Measurements from ENCODE around the gene ACOX2. TPM values are rescaled to one million over a fixed set of nuclear protein-coding genes. Genes with fewer than 3 reads are reported as not detected.
A peak's percentile ranks its signal among the peaks of the same experiment; 100 is the strongest.

The ACOX2 gene
- total RNA-seq, 4 donors from 2014 or later, result 18.3 to 28.9 (median 20.2) TPM

DNA sequence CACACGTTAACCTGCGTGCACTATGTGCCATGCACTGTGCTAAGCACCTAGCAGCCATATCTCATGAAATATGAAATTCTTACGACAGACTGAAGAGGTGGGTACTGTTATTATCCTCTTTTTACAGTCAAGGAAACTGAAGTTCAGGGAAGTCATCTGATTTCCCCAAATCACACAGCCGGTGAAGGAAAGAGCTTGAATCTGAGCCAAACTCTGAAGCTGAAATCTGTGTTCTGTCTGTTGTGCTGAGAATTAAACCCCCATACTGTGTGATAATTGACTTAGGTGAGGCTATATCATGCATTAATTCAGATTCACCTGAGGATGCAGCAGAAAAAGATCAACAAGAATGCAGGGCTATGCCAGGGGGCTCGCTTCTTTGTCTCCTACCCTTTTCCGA lies 39.7 kb upstream of the ACOX2 start:
- intact Hi-C loops (cut with DNase I), result no loop called here
- DNase-seq (ENCODE audit: extremely low spot score), result no peak
- Histone ChIP-seq H3K9me3 (no peaks in the 10 kb centered on the region), H3K27ac (replicated peaks in 1 of 4) (peak overlapping the region; percentile 65 to 84 (median 70)), H3K36me3 (peaks cover 0 to 13% (median 0%) of the 10 kb centered on the region in 4 donors), H3K27me3 (no peaks in the 10 kb centered on the region), H3K4me3 (peak overlapping the region; percentile 46 to 57 (median 52)), H3K4me1 (peaks cover 25 to 54% (median 52%) of the 10 kb centered on the region in 4 donors)
- no peak for TF ChIP-seq POLR2AphosphoS5 (IDR thresholded peaks at IDR 0.05)
- TF ChIP-seq, protein P1, sequence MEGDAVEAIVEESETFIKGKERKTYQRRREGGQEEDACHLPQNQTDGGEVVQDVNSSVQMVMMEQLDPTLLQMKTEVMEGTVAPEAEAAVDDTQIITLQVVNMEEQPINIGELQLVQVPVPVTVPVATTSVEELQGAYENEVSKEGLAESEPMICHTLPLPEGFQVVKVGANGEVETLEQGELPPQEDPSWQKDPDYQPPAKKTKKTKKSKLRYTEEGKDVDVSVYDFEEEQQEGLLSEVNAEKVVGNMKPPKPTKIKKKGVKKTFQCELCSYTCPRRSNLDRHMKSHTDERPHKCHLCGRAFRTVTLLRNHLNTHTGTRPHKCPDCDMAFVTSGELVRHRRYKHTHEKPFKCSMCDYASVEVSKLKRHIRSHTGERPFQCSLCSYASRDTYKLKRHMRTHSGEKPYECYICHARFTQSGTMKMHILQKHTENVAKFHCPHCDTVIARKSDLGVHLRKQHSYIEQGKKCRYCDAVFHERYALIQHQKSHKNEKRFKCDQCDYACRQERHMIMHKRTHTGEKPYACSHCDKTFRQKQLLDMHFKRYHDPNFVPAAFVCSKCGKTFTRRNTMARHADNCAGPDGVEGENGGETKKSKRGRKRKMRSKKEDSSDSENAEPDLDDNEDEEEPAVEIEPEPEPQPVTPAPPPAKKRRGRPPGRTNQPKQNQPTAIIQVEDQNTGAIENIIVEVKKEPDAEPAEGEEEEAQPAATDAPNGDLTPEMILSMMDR (IDR thresholded peaks at IDR 0.05), result no peak
- no peak for TF ChIP-seq POLR2A (IDR thresholded peaks at IDR 0.05; ENCODE audit: low read depth)
- no peak for TF ChIP-seq EP300 (IDR thresholded peaks at IDR 0.05)
- 57% methylated on average over 6 of the region's 6 CpGs for WGBS

DNA sequence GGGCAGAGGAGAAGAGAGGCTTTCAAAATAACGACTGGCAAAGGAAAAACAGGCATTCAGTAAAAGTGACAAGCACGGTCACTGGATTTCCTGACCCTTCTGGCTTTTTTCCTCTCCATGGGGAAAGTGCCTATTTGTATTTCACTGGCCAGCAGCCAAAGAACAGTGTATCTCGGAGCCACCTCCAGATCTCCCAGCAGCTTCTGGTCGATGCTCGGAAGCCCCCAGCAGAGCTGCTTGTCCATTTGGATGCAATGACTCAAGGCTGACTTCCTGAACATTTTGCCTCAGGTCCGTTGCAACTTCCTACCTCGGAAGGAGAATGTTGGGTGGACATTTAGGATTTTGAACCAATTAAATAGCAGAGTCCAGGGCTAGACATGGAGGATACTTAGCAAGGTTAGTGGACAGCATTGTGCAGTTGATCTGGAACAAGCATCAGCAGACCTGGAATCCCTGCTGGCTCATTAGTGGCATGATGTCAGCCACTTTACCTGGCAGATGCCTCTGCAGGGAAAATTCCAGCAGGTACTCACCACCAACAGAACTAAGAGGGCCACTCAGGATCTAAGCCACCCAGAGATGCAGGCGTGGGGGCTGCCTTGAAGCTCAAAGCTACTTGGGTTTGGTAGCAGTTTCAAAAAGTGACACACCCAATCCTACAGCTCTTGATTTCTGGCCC lies 39.1 kb upstream of the ACOX2 start:
- peaks cover 25 to 54% (median 52%) of the 10 kb centered on the region in 4 donors for H3K4me1 ChIP-seq
- intact Hi-C loops (cut with DNase I), result no loop called here
- H3K9me3 ChIP-seq, result no peaks in the 10 kb centered on the region
- peaks cover 0 to 13% (median 0%) of the 10 kb centered on the region in 4 donors for H3K36me3 ChIP-seq
- 57% methylated on average over 8 of the region's 8 CpGs for WGBS
- H3K27ac ChIP-seq (replicated peaks in 1 of 4), result peak overlapping the region; percentile 65 to 84 (median 70)
- peak overlapping the region; percentile 46 to 57 (median 52) for H3K4me3 ChIP-seq
- no peaks in the 10 kb centered on the region for H3K27me3 ChIP-seq
- TF ChIP-seq POLR2AphosphoS5 (IDR thresholded peaks at IDR 0.05), result peak; percentile 45 to 46
- no peak for TF ChIP-seq POLR2A (IDR thresholded peaks at IDR 0.05; ENCODE audit: low read depth)
- TF ChIP-seq EP300 (IDR thresholded peaks at IDR 0.05), result no peak
- TF ChIP-seq, protein P1 (IDR thresholded peaks at IDR 0.05), result no peak
- no peak for DNase-seq (ENCODE audit: extremely low spot score)

DNA sequence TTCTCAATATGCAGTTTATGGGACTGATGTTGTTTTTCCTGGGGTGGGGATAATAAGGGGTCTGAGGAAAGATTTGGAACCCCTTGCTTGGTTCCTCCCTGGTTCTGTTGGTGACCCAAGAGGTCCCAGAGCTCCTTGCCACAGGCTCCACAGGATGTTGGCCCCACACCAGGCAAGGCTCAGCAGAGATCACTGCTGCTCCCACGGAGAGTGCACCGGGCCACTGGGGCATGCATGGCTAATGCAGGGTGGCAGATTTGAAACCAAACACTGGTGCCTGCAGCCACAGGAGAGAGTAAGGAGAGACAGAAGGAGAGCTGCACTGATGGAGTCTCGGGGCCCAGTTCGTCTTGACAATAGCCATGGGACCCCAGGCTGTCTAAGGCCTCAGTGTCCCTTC lies 37.7 kb upstream of the ACOX2 start:
- 94% methylated on average over 4 of the region's 4 CpGs for WGBS
- no peaks in the 10 kb centered on the region for H3K9me3 ChIP-seq
- no peak for TF ChIP-seq POLR2A (IDR thresholded peaks at IDR 0.05; ENCODE audit: low read depth)
- TF ChIP-seq, protein P1 (IDR thresholded peaks at IDR 0.05), result no peak
- no peak for TF ChIP-seq EP300 (IDR thresholded peaks at IDR 0.05)
- TF ChIP-seq POLR2AphosphoS5 (IDR thresholded peaks at IDR 0.05), result no peak
- intact Hi-C loops (cut with DNase I), result no loop called here
- DNase-seq (ENCODE audit: extremely low spot score), result no peak
- H3K27me3 ChIP-seq, result no peaks in the 10 kb centered on the region
- H3K4me1 ChIP-seq, result peaks cover 25 to 54% (median 52%) of the 10 kb centered on the region in 4 donors
- H3K4me3 ChIP-seq, result peak overlapping the region in 3 of 4 donors; percentile 46 to 57 (median 48)
- peaks cover 0 to 15% (median 0%) of the 10 kb centered on the region in 4 donors for H3K36me3 ChIP-seq
- H3K27ac ChIP-seq (replicated peaks in 1 of 4), result peak overlapping the region in 3 of 4 donors; percentile 50 to 84 (median 70)

DNA sequence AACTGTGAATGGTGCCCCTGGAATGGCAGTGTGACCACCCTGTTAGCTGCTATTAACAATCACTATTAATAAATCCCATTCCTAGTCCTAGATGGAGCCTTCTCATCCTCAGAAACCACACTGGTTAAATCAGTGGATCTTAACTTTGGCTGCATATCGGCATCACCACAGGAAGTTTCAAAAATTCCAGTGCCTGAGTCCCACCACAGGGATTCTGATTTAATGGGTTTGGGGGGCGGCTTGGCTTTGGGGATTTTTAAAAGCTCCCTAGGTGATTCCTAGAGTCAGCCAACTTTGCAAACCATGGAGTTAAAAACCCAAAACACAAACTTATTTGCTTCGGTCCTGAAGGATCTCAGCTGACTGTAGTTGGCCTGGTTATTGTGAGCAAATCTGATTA lies 37.1 kb upstream of the ACOX2 start:
- H3K27ac ChIP-seq (replicated peaks in 1 of 4), result peak overlapping the region in 3 of 4 donors; percentile 18 to 28 (median 22)
- 85% methylated on average over 3 of the region's 3 CpGs for WGBS
- peak overlapping the region in 3 of 4 donors; percentile 14 to 57 (median 48) for H3K4me3 ChIP-seq
- no peak for DNase-seq (ENCODE audit: extremely low spot score)
- H3K4me1 ChIP-seq, result peaks cover 25 to 57% (median 55%) of the 10 kb centered on the region in 4 donors
- no peaks in the 10 kb centered on the region for H3K9me3 ChIP-seq
- H3K27me3 ChIP-seq, result no peaks in the 10 kb centered on the region
- intact Hi-C loops (cut with DNase I), result no loop called here
- peaks cover 0 to 21% (median 1%) of the 10 kb centered on the region in 4 donors for H3K36me3 ChIP-seq
- TF ChIP-seq, protein P1 (IDR thresholded peaks at IDR 0.05), result no peak
- no peak for TF ChIP-seq POLR2AphosphoS5 (IDR thresholded peaks at IDR 0.05)
- no peak for TF ChIP-seq POLR2A (IDR thresholded peaks at IDR 0.05; ENCODE audit: low read depth)
- TF ChIP-seq EP300 (IDR thresholded peaks at IDR 0.05), result no peak

Measured in esophagus muscularis mucosa (tissue), 4 donors.